IMR-90 (cell line): ENCODE data around the gene HNRNPAB. TPM values are rescaled to one million over a fixed set of nuclear protein-coding genes. Genes with fewer than 3 reads are reported as not detected.
A peak's percentile ranks its signal among the peaks of the same experiment; 100 is the strongest.

Experiments
- ATAC-seq: fragments of 200-7000 bp; cut with Tn5 transposase; 2 replicates; pipeline ENCODE4 v1.9.1; 2020; ENCODE audit warnings: low read depth, mild to moderate bottlenecking, moderate library complexity
- BruUV-seq: library from RNA; stranded (reverse); fragments of 400-500 nt; replicated peaks from 2 replicates; lab custom pipeline; 2021; lab: Mats Ljungman, UMichigan
- CTCF ChIA-PET: fragments of 300-600 bp; formaldehyde crosslinking; extraction: SDS; loops from one replicate; lab custom pipeline; 2021; ENCODE audit warnings: antibody characterized with exemption; lab: Yijun Ruan, JAX
- POLR2A ChIA-PET: fragments of 300-600 bp; sonication (Branson Sonifier 250); formaldehyde crosslinking; loops from one replicate; lab custom pipeline; 2022; ENCODE audit warnings: antibody characterized with exemption; ENCODE audit not compliant: unreplicated experiment; lab: Charles Lee
- DNase-seq: peaks from one replicate; pipeline ENCODE4 v3.0.0; 2013
- H2AFZ ChIP-seq: replicated peaks from 2 replicates; pipeline ENCODE3; 2013; ENCODE audit warnings: low read length, mild to moderate bottlenecking; ENCODE audit not compliant: poor library complexity
- H2AK5ac ChIP-seq: 2 replicates; pipeline ENCODE4 v1.6.1; 2013; ENCODE audit warnings: low read depth, low read length, inconsistent platforms
- H2AK9ac ChIP-seq: replicated peaks from 2 replicates; pipeline ENCODE3; 2013; ENCODE audit warnings: mild to moderate bottlenecking, low read depth, low read length, moderate library complexity; ENCODE audit not compliant: poor library complexity
- H2BK120ac ChIP-seq: 2 replicates; pipeline ENCODE4 v1.6.1; 2013; ENCODE audit warnings: low read depth, low read length, inconsistent platforms
- H2BK15ac ChIP-seq: 3 replicates; pipeline ENCODE4 v1.6.1; 2013; ENCODE audit warnings: low read depth, low read length, inconsistent platforms
- H2BK20ac ChIP-seq: 2 replicates; pipeline ENCODE4 v1.6.1; 2013; ENCODE audit warnings: low read depth, mild to moderate bottlenecking, inconsistent platforms, low read length, moderate library complexity
- H2BK5ac ChIP-seq: 2 replicates; pipeline ENCODE4 v1.6.1; 2013; ENCODE audit warnings: mild to moderate bottlenecking, low read depth, low read length, inconsistent platforms; ENCODE audit not compliant: poor library complexity, severe bottlenecking
- H3K14ac ChIP-seq: replicated peaks from 2 replicates; pipeline ENCODE4 v1.6.1; 2013; ENCODE audit warnings: low read depth, low read length, inconsistent platforms
- H3K18ac ChIP-seq: 2 replicates; pipeline ENCODE4 v1.6.1; 2013; ENCODE audit warnings: low read depth, low read length, control low read depth
- H3K23ac ChIP-seq: 2 replicates; pipeline ENCODE4 v1.6.1; 2013; ENCODE audit warnings: low read depth, low read length, inconsistent platforms
- H3K27ac ChIP-seq: 2 replicates; pipeline ENCODE4 v1.5.1; 2013; ENCODE audit warnings: mild to moderate bottlenecking, control low read depth, low read length; ENCODE audit not compliant: insufficient read depth
- H3K27me3 ChIP-seq: 2 replicates; pipeline ENCODE4 v1.6.1; 2013; ENCODE audit warnings: low read length; ENCODE audit not compliant: control insufficient read depth, insufficient read depth
- H3K36me3 ChIP-seq: 2 replicates; pipeline ENCODE4 v1.6.1; 2013; ENCODE audit warnings: low read length, mixed read lengths; ENCODE audit not compliant: control insufficient read depth, insufficient read depth
- H3K4ac ChIP-seq: 2 replicates; pipeline ENCODE4 v1.6.1; 2013; ENCODE audit warnings: low read depth, low read length, inconsistent platforms
- H3K4me1 ChIP-seq: 2 replicates; pipeline ENCODE4 v1.6.1; 2013; ENCODE audit warnings: low read length, mixed read lengths; ENCODE audit not compliant: control insufficient read depth, insufficient read depth
- H3K4me2 ChIP-seq: 2 replicates; pipeline ENCODE4 v1.6.1; 2013; ENCODE audit warnings: low read depth, mild to moderate bottlenecking, control low read depth, low read length, moderate library complexity
- H3K4me3 ChIP-seq: 2 replicates; pipeline ENCODE4 v1.5.1; 2013; ENCODE audit warnings: low read depth, mild to moderate bottlenecking, control low read depth, low read length, moderate library complexity; ENCODE audit not compliant: insufficient read depth
- H3K56ac ChIP-seq: 2 replicates; pipeline ENCODE4 v1.6.1; 2013; ENCODE audit warnings: low read length, inconsistent platforms; ENCODE audit not compliant: insufficient read depth; ENCODE audit errors: extremely low read depth
- H3K79me1 ChIP-seq, 2 experiments: 2 replicates each; pipeline ENCODE4 v1.6.1; 2013; ENCODE audit warnings: low read length in 2 of 2, inconsistent platforms in 1 of 2, low read depth in 1 of 2
- H3K9ac ChIP-seq: 2 replicates; pipeline ENCODE4 v1.6.1; 2013; ENCODE audit warnings: low read depth, low read length, control low read depth
- H3K9me1 ChIP-seq: 2 replicates; pipeline ENCODE4 v1.6.1; 2013; ENCODE audit warnings: low read length, inconsistent platforms; ENCODE audit not compliant: insufficient read depth
- H3K9me3 ChIP-seq: 2 replicates; pipeline ENCODE4 v1.6.1; 2013; ENCODE audit warnings: low read length; ENCODE audit not compliant: control insufficient read depth, insufficient read depth
- H4K20me1 ChIP-seq: 2 replicates; pipeline ENCODE4 v1.6.1; 2013; ENCODE audit warnings: low read length, inconsistent platforms; ENCODE audit not compliant: insufficient read depth
- H4K5ac ChIP-seq: 2 replicates; pipeline ENCODE4 v1.6.1; 2013; ENCODE audit warnings: mild to moderate bottlenecking, low read depth, low read length, control low read depth
- H4K8ac ChIP-seq, 2 experiments: 2 replicates each; pipeline ENCODE4 v1.6.1; 2013; ENCODE audit warnings: low read depth in 2 of 2, low read length in 2 of 2, control low read depth in 1 of 2, inconsistent platforms in 1 of 2
- H4K91ac ChIP-seq: 2 replicates; pipeline ENCODE4 v1.6.1; 2013; ENCODE audit warnings: low read depth, low read length, inconsistent platforms; ENCODE audit not compliant: insufficient read depth
- BHLHE40 ChIP-seq: fragments of 150-350 bp; IDR thresholded peaks from 2 replicates; pipeline ENCODE4 v1.6.1; 2016; ENCODE audit warnings: mild to moderate bottlenecking, low read depth, low read length
- FOS ChIP-seq: fragments of 150-350 bp; IDR thresholded peaks from 2 replicates; pipeline ENCODE4 v1.6.1; 2016; ENCODE audit warnings: low read depth, low read length
- MAZ ChIP-seq: IDR thresholded peaks from 2 replicates; pipeline ENCODE4 v1.6.1; 2012; ENCODE audit warnings: low read depth, mild to moderate bottlenecking, low read length, improper control_type of control experiment, moderate library complexity, borderline replicate concordance
- POLR2A ChIP-seq: IDR thresholded peaks from 2 replicates; pipeline ENCODE4 v1.6.1; 2012; ENCODE audit warnings: mild to moderate bottlenecking, low read depth, low read length
- RAD21 ChIP-seq: IDR thresholded peaks from 2 replicates; pipeline ENCODE4 v1.6.1; 2012; ENCODE audit warnings: low read length, improper control_type of control experiment
- WGBS, 2 experiments: methylation state at CpG; one replicate each; pipeline versions ENCODE4 v1.1.5 to v1.1.7; 2013; ENCODE audit warnings: missing lambda C conversion rate in 2 of 2; ENCODE audit not compliant: insufficient read length in 1 of 2; ENCODE audit errors: extremely low coverage in 2 of 2; 5-methylcytosine and 5-hydroxymethylcytosine counted together
- dilution Hi-C: fragments of 300-500 bp; cut with HindIII; formaldehyde crosslinking; loops from one replicate; pipeline ENCODE4 v1.14.3; 2018; ENCODE audit warnings: low sequenced_read_pairs; ENCODE audit not compliant: unreplicated experiment
- in situ Hi-C: fragments of 300-500 bp; cut with MboI; formaldehyde crosslinking; loops from 3 replicates; pipeline ENCODE4 v1.14.3; 2019; ENCODE audit warnings: low sequenced_read_pairs, inconsistent platforms, mixed read lengths
- intact Hi-C: fragments of 100-400 bp; cut with micrococcal nuclease; formaldehyde crosslinking; loops from 2 replicates; pipeline ENCODE4 v1.10.0; 2022
- polyA plus RNA-seq, 3 experiments: library from polyadenylated mRNA; depleted of rRNA; stranded (reverse); fragments of >200 nt; gene quantifications; 2 replicates each; pipeline ENCODE4 v1.2.3, GENCODE V29; 2012; ENCODE audit warnings: low replicate concordance in 1 of 3
- total RNA-seq: library from RNA; depleted of rRNA; stranded (reverse); fragments of >200 nt; gene quantifications from 2 replicates; pipeline ENCODE4 v1.2.3, GENCODE V29; 2012
- TF ChIP-seq, protein P1 (sequence below): conservative IDR thresholded peaks from 2 replicates; pipeline ENCODE4 v1.5.1; 2012; ENCODE audit warnings: mild to moderate bottlenecking, low read depth, low read length, improper control_type of control experiment

Gene HNRNPAB
- total and polyA plus RNA-seq, 2 of the 4 experiments (the other 2 are of a cell fraction): 32.1 to 128 TPM

DNA sequence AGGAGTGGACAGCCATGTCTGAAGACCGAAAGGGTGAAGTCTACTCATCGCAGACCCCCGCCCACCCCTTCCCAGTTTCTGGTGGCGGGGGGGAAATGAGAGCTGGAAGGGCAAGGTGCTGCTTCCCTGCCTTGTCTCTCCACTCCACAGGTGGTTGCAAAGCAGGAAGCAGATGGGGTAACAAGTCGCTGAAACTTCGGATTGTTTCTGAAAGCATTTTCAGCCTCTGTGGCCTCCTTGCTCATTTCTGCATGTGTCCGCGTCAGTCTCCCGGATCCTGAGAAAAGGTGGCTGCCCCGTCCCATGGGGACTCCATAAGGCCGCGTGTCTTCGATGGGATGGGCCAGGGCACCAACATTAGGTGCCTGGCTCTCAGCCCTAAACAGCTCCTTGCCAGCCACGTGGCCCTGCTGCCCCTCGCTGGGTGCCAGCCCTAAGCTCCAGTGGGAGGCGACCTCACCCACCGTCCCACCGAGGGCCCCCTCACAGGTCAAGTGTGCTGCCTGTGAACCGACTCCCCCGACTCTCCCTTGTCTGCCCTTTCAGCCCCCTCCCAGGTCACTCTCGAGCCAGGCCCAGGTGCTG is 27.3 kb downstream of the HNRNPAB start (continued):
- no peak for TF ChIP-seq FOS

DNA sequence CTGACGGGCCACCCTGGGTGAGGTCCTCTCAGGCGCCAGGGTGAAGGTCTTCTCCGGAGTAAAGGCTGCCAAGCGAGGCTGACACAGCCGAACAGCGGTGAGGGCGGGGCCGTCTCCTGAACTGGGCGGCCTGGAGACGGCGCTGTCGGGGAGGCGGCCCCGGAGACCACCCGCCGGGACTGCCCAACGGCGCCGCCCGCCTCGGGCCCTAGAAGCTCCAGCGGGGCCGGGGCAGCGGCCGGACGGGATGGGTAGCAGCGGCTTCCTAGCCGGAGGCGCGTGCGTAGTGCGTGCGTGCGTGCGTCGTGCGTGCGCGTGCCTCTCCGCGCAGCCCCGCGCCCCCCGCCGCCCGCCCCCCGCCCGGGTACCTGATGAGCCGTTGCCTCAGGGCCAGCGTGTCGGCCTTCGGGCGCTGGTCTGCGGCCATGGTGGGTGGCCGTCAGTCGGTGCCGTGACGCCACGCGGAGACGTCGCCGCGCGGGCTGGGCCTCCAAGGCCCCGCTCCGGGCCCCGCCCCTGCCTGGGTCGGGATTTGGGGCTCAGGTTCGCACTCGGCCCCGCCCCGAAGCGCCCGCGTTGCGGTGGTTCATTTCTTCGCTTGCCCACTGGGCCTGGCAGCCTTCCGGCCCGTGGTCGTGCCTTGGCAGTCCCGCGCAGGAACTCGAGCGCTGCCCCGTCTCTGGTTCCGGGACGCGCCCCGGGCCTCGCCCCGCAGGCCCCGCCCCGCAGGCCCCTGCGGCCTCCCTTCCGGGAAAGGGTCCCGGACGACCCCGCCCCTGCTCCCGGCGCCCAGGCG is 28.0 kb downstream of the HNRNPAB start, which contains the start of gene PHYKPL:
TSS of gene PHYKPL (minus strand) at position 679 of the 796 bp plus-strand sequence. CDS start at position 427, 252 bp downstream.
- Histone ChIP-seq H3K14ac (peak within 1 kb of the TSS; percentile 95), H3K4ac (peak within 1 kb of the TSS; percentile 92), H4K91ac (peak within 1 kb of the TSS; percentile 92), H3K4me3 (peak within 1 kb of the TSS; percentile 72), H3K4me1 (peaks cover 9% of the 10 kb centered on the region), H2BK5ac (peak within 1 kb of the TSS; percentile 75), H3K27ac (peak within 1 kb of the TSS; percentile 69), H3K18ac (peak within 1 kb of the TSS; percentile 33; the same call in 1 of the 2 replicates), H2AK5ac (peak within 1 kb of the TSS; percentile 64), H2AFZ (peak within 1 kb of the TSS; percentile 96), H3K27me3 (no peaks in the 10 kb centered on the region), H3K9me1 (peaks cover 20% of the 10 kb centered on the region), H3K36me3 (peaks cover 27% of the 10 kb centered on the region), H3K9me3 (0 out of 2 replicates have a peak, but pooled peaks cover under 1% of the 10 kb centered on the region), H3K56ac (peak within 1 kb of the TSS; percentile 28; the same call in 1 of the 2 replicates), H3K79me1 (peaks cover 21 to 46% of the 10 kb centered on the region in 2 experiments), H2BK120ac (peak within 1 kb of the TSS; percentile 61), H2BK15ac (no peak within 1 kb of the TSS; the same call in 2 of the 3 replicates), H3K9ac (peak within 1 kb of the TSS; percentile 80), H2BK20ac (no peak within 1 kb of the TSS), H4K8ac (peak within 1 kb of the TSS; percentile 93 to 99), H4K5ac (peak within 1 kb of the TSS; percentile 95), H3K4me2 (peak within 1 kb of the TSS; percentile 90), H4K20me1 (peaks cover 6% of the 10 kb centered on the region; the same call in 1 of the 2 replicates), H2AK9ac (peak within 1 kb of the TSS; percentile 98), H3K23ac (peak within 1 kb of the TSS; percentile 59)
- peak; percentile 79 for ATAC-seq
- intact Hi-C loops: loop anchor here (1.0 to 5.0 kb wide), 2 partner anchors 28 to 395 kb away; partner anchors contain the start of genes CLK4 and HNRNPAB
- no TSS peak for BruUV-seq
- dilution Hi-C loops: no loop called here
- peak; percentile 58 for DNase-seq
- ChIA-PET POLR2A (no interaction called here), CTCF (interaction anchor here (0.5 kb wide), 1 partner anchor 805 kb away, joined by 3 read pairs; no protein-coding TSS in a partner anchor)
- 1% methylated on average over 47 of the region's 102 CpGs; no CpG with 5 or more reads in 1 of the 2 experiments for WGBS, 2 experiments
- in situ Hi-C loops: no loop called here
- peak; percentile 38; the same call in 1 of the 2 replicates for TF ChIP-seq MAZ
- TF ChIP-seq RAD21: no peak
- peak; percentile 17; the same call in 1 of the 2 replicates for TF ChIP-seq POLR2A
- no peak; the same call in 1 of the 2 replicates for TF ChIP-seq BHLHE40
- TF ChIP-seq, protein P1, sequence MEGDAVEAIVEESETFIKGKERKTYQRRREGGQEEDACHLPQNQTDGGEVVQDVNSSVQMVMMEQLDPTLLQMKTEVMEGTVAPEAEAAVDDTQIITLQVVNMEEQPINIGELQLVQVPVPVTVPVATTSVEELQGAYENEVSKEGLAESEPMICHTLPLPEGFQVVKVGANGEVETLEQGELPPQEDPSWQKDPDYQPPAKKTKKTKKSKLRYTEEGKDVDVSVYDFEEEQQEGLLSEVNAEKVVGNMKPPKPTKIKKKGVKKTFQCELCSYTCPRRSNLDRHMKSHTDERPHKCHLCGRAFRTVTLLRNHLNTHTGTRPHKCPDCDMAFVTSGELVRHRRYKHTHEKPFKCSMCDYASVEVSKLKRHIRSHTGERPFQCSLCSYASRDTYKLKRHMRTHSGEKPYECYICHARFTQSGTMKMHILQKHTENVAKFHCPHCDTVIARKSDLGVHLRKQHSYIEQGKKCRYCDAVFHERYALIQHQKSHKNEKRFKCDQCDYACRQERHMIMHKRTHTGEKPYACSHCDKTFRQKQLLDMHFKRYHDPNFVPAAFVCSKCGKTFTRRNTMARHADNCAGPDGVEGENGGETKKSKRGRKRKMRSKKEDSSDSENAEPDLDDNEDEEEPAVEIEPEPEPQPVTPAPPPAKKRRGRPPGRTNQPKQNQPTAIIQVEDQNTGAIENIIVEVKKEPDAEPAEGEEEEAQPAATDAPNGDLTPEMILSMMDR: 0 out of 2 replicates have a peak, but pooled peaks have one; percentile 16
